Measurements from ENCODE around the gene MIF.
"Not testable (repeated sequence)": the region's sequence is repeated elsewhere in the genome, so short reads cannot be mapped to it uniquely, and the experiment has no call there.

MIF gene

GRCh38 chr22:23893945-23894709 lies at the start of gene MIF:
Gene MIF (plus strand): TSS chr22:23894383. CDS start chr22:23894475, 92 bp downstream.
- DNase-seq: peak; percentile 80

GRCh38 chr22:23844739-23845202 lies 49.4 kb upstream of the MIF start:
- no peak for DNase-seq

GRCh38 chr22:23845265-23846080 lies 48.7 kb upstream of the MIF start:
- DNase-seq: no peak

GRCh38 chr22:23846081-23846469 lies 48.1 kb upstream of the MIF start:
- no peak for DNase-seq

GRCh38 chr22:23847310-23847920 lies 46.8 kb upstream of the MIF start:
- no peak for DNase-seq

GRCh38 chr22:23847991-23848864 lies 46.0 kb upstream of the MIF start:
- no peak for DNase-seq

- DNase-seq: peak; percentile 28
Measured at GRCh38 chr22:23849009-23850006, 44.9 kb upstream of the MIF start.

- DNase-seq: no peak
Measured at GRCh38 chr22:23850136-23850611, 44.0 kb upstream of the MIF start.

GRCh38 chr22:23856721-23857605 lies 37.2 kb upstream of the MIF start:
- peak; percentile 30 for DNase-seq

GRCh38 chr22:23857606-23858483 lies 36.3 kb upstream of the MIF start, which contains the start of gene SLC2A11:
Gene SLC2A11 (plus strand): TSS chr22:23857875. CDS start chr22:23858000, 125 bp downstream.
- peak; percentile 81 for DNase-seq

GRCh38 chr22:23858484-23858815 lies 35.7 kb upstream of the MIF start:
- no peak for DNase-seq

- no peak for DNase-seq
Measured at GRCh38 chr22:23859201-23859600, 35.0 kb upstream of the MIF start.

- DNase-seq: not testable (repeated sequence)
Measured at GRCh38 chr22:23860187-23860586, 34.0 kb upstream of the MIF start.

GRCh38 chr22:23862103-23862502 lies 32.1 kb upstream of the MIF start:
- DNase-seq: peak; percentile 39

GRCh38 chr22:23864499-23865154 lies 29.6 kb upstream of the MIF start:
- not testable (repeated sequence) for DNase-seq

- DNase-seq: no peak
Measured at GRCh38 chr22:23868580-23868979, 25.6 kb upstream of the MIF start.

GRCh38 chr22:23874871-23875270 lies 19.3 kb upstream of the MIF start:
- DNase-seq: no peak

GRCh38 chr22:23875801-23876200 lies 18.4 kb upstream of the MIF start:
- DNase-seq: no peak
